Measurements from ENCODE around the gene CYP26C1.

The CYP26C1 gene

DNA sequence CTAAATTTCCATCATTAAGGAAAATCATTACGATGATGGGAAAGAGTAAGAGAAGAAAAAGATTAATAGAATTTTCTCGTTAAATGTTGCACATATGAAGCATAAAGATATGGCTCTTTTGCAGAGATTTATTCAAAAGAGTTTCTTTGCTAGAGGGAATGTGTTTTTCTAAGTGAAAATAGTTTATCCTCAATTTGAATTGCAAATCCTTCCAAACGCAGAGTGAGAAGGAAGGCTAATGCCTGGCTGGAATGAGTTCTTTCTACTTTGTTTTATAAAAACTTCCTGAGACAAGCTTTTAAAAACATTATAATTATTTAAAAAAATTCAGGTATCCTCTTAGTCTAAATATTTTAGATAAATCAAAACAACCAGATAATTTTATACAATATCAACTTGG, 27.2 kb downstream of the CYP26C1 start:
- H3K4me3 ChIP-seq (ENCODE audit: low read depth in 1 of 2, low read length in 1 of 2) = no peak overlapping the region
- no peak overlapping the region for H3K27ac ChIP-seq
- H3K27me3 ChIP-seq = peaks cover 5% of the 10 kb centered on the region
- no peaks in the 10 kb centered on the region for H3K4me1 ChIP-seq (ENCODE audit: control insufficient read depth in 1 of 2, insufficient read depth in 1 of 2, low read depth in 1 of 2, low read length in 1 of 2)
- H3K36me3 ChIP-seq = no peaks in the 10 kb centered on the region
- TF ChIP-seq, protein P1, sequence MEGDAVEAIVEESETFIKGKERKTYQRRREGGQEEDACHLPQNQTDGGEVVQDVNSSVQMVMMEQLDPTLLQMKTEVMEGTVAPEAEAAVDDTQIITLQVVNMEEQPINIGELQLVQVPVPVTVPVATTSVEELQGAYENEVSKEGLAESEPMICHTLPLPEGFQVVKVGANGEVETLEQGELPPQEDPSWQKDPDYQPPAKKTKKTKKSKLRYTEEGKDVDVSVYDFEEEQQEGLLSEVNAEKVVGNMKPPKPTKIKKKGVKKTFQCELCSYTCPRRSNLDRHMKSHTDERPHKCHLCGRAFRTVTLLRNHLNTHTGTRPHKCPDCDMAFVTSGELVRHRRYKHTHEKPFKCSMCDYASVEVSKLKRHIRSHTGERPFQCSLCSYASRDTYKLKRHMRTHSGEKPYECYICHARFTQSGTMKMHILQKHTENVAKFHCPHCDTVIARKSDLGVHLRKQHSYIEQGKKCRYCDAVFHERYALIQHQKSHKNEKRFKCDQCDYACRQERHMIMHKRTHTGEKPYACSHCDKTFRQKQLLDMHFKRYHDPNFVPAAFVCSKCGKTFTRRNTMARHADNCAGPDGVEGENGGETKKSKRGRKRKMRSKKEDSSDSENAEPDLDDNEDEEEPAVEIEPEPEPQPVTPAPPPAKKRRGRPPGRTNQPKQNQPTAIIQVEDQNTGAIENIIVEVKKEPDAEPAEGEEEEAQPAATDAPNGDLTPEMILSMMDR (IDR thresholded peaks at IDR 0.05) = no peak
- no peaks in the 10 kb centered on the region for H3K9me3 ChIP-seq

DNA sequence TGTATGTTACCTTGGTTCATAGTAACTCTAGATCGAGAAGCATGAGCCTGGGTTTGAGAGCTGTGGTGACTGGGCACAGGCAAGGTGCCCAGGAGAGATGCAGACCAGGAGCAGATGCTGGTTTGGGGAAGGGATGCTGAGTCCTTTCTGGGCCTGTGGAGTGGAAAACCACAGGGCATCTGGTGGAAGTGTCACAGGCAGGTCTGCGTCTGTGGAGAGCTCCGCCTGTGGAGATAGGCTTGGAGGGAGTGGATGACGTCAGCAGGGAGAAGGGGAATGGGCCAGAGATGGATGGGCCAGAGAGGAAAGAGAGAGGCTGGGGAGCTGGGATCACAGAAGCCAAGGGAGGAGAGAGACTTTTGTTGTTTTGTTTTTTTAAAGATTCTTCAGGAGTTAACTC, 27.9 kb downstream of the CYP26C1 start:
- no peaks in the 10 kb centered on the region for H3K4me1 ChIP-seq (ENCODE audit: control insufficient read depth in 1 of 2, insufficient read depth in 1 of 2, low read depth in 1 of 2, low read length in 1 of 2)
- H3K36me3 ChIP-seq = no peaks in the 10 kb centered on the region
- H3K9me3 ChIP-seq = no peaks in the 10 kb centered on the region
- no peak overlapping the region for H3K4me3 ChIP-seq (ENCODE audit: low read depth in 1 of 2, low read length in 1 of 2)
- TF ChIP-seq, protein P1 (IDR thresholded peaks at IDR 0.05) = no peak
- peaks cover 5% of the 10 kb centered on the region for H3K27me3 ChIP-seq
- no peak overlapping the region for H3K27ac ChIP-seq

DNA sequence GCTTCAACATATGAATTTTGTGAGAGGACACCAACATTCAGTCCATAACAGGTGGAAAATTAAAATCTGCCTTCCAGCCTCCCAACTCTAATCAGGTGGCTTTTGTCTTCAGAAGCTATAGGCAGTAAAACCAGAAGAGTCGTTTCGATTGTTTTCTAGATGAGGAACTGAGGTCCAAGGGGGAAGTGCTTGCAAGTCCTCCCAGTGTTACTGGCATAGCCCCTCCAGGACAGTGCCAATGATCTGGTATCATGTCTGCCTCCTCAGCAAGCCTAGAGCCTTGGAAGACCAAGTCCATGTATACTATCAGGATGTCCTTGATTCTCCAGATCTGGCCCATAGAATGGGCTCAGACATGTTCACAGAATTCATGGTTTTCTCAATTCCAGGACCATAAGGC, 30.0 kb downstream of the CYP26C1 start:
- Histone ChIP-seq H3K27ac (no peak overlapping the region), H3K4me1 (ENCODE audit: control insufficient read depth in 1 of 2, insufficient read depth in 1 of 2, low read depth in 1 of 2, low read length in 1 of 2) (no peaks in the 10 kb centered on the region), H3K36me3 (no peaks in the 10 kb centered on the region), H3K9me3 (no peaks in the 10 kb centered on the region), H3K27me3 (peaks cover 5% of the 10 kb centered on the region), H3K4me3 (ENCODE audit: low read depth in 1 of 2, low read length in 1 of 2) (no peak overlapping the region)
- TF ChIP-seq, protein P1 (IDR thresholded peaks at IDR 0.05) = no peak

DNA sequence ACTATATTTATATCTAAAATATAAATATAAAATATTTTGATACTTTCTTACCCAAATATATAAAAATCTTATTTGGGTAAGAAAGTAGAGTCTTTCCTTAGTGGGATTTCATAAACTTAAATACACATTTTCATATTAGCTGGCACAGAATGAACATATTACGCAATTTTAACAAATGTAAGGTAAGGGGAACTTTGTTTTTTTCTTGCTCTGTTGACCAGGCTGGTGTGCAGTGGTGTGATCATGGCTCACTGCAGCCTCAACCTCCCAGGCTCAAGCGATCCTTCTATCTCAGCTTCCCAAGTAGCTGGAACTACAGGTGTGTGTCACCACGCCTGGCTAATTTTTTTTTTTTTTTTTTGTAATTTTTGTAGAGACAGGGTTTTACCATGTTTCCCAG, 31.4 kb downstream of the CYP26C1 start:
- no peak overlapping the region for H3K27ac ChIP-seq
- H3K4me1 ChIP-seq (ENCODE audit: control insufficient read depth in 1 of 2, insufficient read depth in 1 of 2, low read depth in 1 of 2, low read length in 1 of 2) = no peaks in the 10 kb centered on the region
- no peaks in the 10 kb centered on the region for H3K9me3 ChIP-seq
- TF ChIP-seq, protein P1 (IDR thresholded peaks at IDR 0.05) = no peak
- no peak overlapping the region for H3K4me3 ChIP-seq (ENCODE audit: low read depth in 1 of 2, low read length in 1 of 2)
- H3K36me3 ChIP-seq = no peaks in the 10 kb centered on the region
- H3K27me3 ChIP-seq = peaks cover 5% of the 10 kb centered on the region

DNA sequence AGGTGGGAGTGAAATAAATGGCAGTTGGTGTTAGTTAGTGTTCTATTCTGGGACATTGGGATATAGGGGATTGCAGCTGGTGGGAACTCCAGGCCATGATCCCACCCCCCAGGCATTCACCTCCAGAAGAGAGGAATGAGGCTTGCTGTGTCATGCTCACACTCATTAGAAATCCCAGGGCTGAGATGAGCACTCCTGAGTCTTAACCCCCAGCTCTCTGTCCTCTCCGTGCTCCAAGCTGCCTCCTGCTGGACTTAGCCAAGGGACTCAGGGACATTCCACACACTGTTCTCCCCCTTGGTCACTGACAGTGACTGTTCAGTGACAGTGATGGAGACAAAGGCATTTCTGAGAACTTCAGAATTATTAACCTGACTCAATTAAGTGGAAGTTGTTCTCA, 34.6 kb downstream of the CYP26C1 start:
- Histone ChIP-seq H3K4me3 (ENCODE audit: low read depth in 1 of 2, low read length in 1 of 2) (no peak overlapping the region), H3K27ac (no peak overlapping the region), H3K9me3 (no peaks in the 10 kb centered on the region), H3K27me3 (no peaks in the 10 kb centered on the region), H3K4me1 (ENCODE audit: control insufficient read depth in 1 of 2, insufficient read depth in 1 of 2, low read depth in 1 of 2, low read length in 1 of 2) (no peaks in the 10 kb centered on the region), H3K36me3 (no peaks in the 10 kb centered on the region)
- TF ChIP-seq, protein P1 (IDR thresholded peaks at IDR 0.05) = no peak

DNA sequence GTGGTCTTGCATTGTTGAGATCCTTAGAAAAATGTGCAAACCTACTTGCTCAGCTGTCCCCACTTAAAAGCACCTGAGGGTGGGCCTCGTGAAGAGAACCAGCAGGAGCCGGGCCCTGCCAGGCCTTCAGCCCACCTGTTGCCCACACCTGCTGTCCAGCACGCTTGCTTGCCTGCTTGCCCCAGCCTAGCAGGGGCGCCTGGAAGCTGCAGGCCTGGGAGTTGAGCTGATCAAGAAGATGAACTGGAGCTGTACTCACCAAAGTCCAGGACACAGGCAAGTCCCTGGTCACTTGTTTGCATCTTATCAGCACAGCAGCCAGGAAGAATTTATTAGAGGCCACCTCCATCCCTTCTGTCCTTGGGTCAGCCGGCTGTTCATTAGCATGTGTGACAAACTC, 36.3 kb downstream of the CYP26C1 start:
- no peaks in the 10 kb centered on the region for H3K27me3 ChIP-seq
- H3K4me3 ChIP-seq (ENCODE audit: low read depth in 1 of 2, low read length in 1 of 2) = no peak overlapping the region
- H3K9me3 ChIP-seq = no peaks in the 10 kb centered on the region
- no peaks in the 10 kb centered on the region for H3K36me3 ChIP-seq
- H3K27ac ChIP-seq = no peak overlapping the region
- H3K4me1 ChIP-seq (ENCODE audit: control insufficient read depth in 1 of 2, insufficient read depth in 1 of 2, low read depth in 1 of 2, low read length in 1 of 2) = no peaks in the 10 kb centered on the region
- TF ChIP-seq, protein P1 (IDR thresholded peaks at IDR 0.05) = no peak

Data from neutrophil (primary cell).